Astrocyte (in vitro differentiated cells and primary cell): ENCODE measurements around the gene INSRR. TPM values are rescaled to one million over a fixed set of nuclear protein-coding genes. Genes with fewer than 3 reads are reported as not detected.

ENCODE experiments used
- DNase-seq: peaks from one replicate; pipeline ENCODE4 v3.0.0-alpha.2; 2010; ENCODE audit warnings: low read depth
- FAIRE-seq: peaks from 2 replicates; lab custom pipeline; 2011; peaks lifted over from hg19 to GRCh38; lab: Jason Lieb, UNC
- H2AFZ ChIP-seq: 2 replicates; pipeline ENCODE4 v1.6.0; 2012; ENCODE audit warnings: low read depth, low read length, inconsistent platforms
- H3K27ac ChIP-seq: 2 replicates; pipeline ENCODE4 v1.5.1; 2011; ENCODE audit warnings: low read depth, low read length, inconsistent platforms
- H3K27me3 ChIP-seq: 2 replicates; pipeline ENCODE4 v1.6.0; 2011; ENCODE audit warnings: low read length, inconsistent platforms; ENCODE audit not compliant: insufficient read depth
- H3K36me3 ChIP-seq: 2 replicates; pipeline ENCODE4 v1.5.1; 2011; ENCODE audit warnings: low read length, inconsistent platforms; ENCODE audit not compliant: insufficient read depth
- H3K4me1 ChIP-seq: 2 replicates; pipeline ENCODE4 v1.5.1; 2011; ENCODE audit warnings: low read length, inconsistent platforms; ENCODE audit not compliant: insufficient read depth
- H3K4me2 ChIP-seq: 2 replicates; pipeline ENCODE4 v1.6.0; 2012; ENCODE audit warnings: low read length, inconsistent platforms
- H3K4me3 ChIP-seq: 2 replicates; pipeline ENCODE4 v1.5.1; 2011; ENCODE audit warnings: low read depth, mild to moderate bottlenecking, low read length, inconsistent platforms; ENCODE audit not compliant: insufficient read depth
- H3K79me2 ChIP-seq: 2 replicates; pipeline ENCODE4 v1.6.0; 2012; ENCODE audit warnings: mild to moderate bottlenecking, low read length, inconsistent platforms; ENCODE audit not compliant: insufficient read depth
- H3K9ac ChIP-seq: 2 replicates; pipeline ENCODE4 v1.6.0; 2012; ENCODE audit warnings: mild to moderate bottlenecking, low read length, inconsistent platforms
- H3K9me3 ChIP-seq: 2 replicates; pipeline ENCODE4 v1.5.1; 2012; ENCODE audit warnings: low read depth, mild to moderate bottlenecking, low read length, inconsistent platforms; ENCODE audit not compliant: insufficient read depth
- H4K20me1 ChIP-seq: 2 replicates; pipeline ENCODE4 v1.6.0; 2012; ENCODE audit warnings: low read length, inconsistent platforms; ENCODE audit not compliant: insufficient read depth
- H3K27ac Mint-ChIP-seq: one replicate; pipeline ENCODE4 v1.8.0; 2021; ENCODE audit warnings: mild to moderate bottlenecking, mixed read lengths; ENCODE audit not compliant: unreplicated experiment
- H3K27me3 Mint-ChIP-seq: one replicate; pipeline ENCODE4 v1.8.0; 2021; ENCODE audit warnings: low read depth, mixed read lengths; ENCODE audit not compliant: unreplicated experiment
- H3K36me3 Mint-ChIP-seq: one replicate; pipeline ENCODE4 v1.8.0; 2021; ENCODE audit warnings: low read depth, mixed read lengths; ENCODE audit not compliant: unreplicated experiment
- H3K4me1 Mint-ChIP-seq: one replicate; pipeline ENCODE4 v1.8.0; 2021; ENCODE audit warnings: low read depth, mixed read lengths; ENCODE audit not compliant: unreplicated experiment
- H3K4me3 Mint-ChIP-seq: one replicate; pipeline ENCODE4 v1.8.0; 2021; ENCODE audit warnings: mild to moderate bottlenecking, moderate library complexity, mixed read lengths; ENCODE audit not compliant: unreplicated experiment
- H3K9me3 Mint-ChIP-seq: one replicate; pipeline ENCODE4 v1.8.0; 2021; ENCODE audit warnings: mild to moderate bottlenecking, mixed read lengths; ENCODE audit not compliant: unreplicated experiment
- CTCF ChIP-seq: IDR thresholded peaks from 2 replicates; pipeline ENCODE4 v1.5.1; 2011; ENCODE audit warnings: low read depth, mild to moderate bottlenecking, inconsistent platforms, low read length, moderate library complexity; ENCODE audit not compliant: insufficient read depth
- EZH2 ChIP-seq: IDR thresholded peaks from 2 replicates; pipeline ENCODE4 v1.6.1; 2012; ENCODE audit warnings: mild to moderate bottlenecking, low read length, inconsistent platforms; ENCODE audit not compliant: insufficient read depth
- total RNA-seq: library from RNA; stranded (reverse); gene quantifications from 2 replicates; pipeline ENCODE4 v1.2.1, GENCODE V29; 2021

INSRR gene
- total RNA-seq, 1 donor from 2014 or later = 0.05 TPM

DNA sequence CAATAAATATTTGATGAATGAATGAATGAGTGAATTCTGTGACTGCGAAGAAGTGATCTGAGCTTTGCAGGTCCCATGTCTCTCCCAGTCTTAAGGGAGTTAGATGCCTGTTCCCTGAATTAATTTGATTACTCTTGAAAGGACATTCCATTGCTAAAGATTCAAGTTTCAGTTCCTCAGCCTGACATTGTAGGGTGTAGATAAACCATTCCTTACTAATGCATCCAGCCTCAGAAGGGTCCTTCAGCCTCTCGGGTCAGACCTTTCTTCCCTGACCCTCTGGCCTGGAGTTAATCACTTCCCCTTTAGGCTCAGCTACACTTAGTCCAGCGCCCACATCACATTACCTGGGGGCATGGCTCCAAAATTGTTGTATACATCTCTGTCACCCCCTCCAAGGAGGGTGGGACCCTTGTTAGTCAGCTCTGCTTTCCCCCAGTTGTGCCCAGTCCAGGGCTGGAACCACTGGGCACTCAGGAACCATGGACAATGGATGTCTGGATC, 2.6 kb downstream of the INSRR start:
- Histone ChIP-seq H3K4me2 (no peak overlapping the region), H3K27ac (no peak overlapping the region), H3K4me3 (no peak overlapping the region), H3K9ac (no peak overlapping the region), H2AFZ (no peak overlapping the region), H3K27me3 (peaks cover 43% of the 10 kb centered on the region), H3K4me1 (peaks cover 16% of the 10 kb centered on the region), H4K20me1 (no peaks in the 10 kb centered on the region), H3K79me2 (no peaks in the 10 kb centered on the region), H3K9me3 (no peaks in the 10 kb centered on the region), H3K36me3 (no peaks in the 10 kb centered on the region)
- FAIRE-seq (no peak), DNase-seq (no peak)
- no peak overlapping the region for H3K27ac Mint-ChIP-seq
- peaks cover 5% of the 10 kb centered on the region for H3K9me3 Mint-ChIP-seq
- H3K4me1 Mint-ChIP-seq = peaks cover 7% of the 10 kb centered on the region
- peaks cover 2% of the 10 kb centered on the region for H3K36me3 Mint-ChIP-seq
- peaks cover 72% of the 10 kb centered on the region for H3K27me3 Mint-ChIP-seq
- no peak overlapping the region for H3K4me3 Mint-ChIP-seq
- TF ChIP-seq EZH2 (no peak), CTCF (no peak)

DNA sequence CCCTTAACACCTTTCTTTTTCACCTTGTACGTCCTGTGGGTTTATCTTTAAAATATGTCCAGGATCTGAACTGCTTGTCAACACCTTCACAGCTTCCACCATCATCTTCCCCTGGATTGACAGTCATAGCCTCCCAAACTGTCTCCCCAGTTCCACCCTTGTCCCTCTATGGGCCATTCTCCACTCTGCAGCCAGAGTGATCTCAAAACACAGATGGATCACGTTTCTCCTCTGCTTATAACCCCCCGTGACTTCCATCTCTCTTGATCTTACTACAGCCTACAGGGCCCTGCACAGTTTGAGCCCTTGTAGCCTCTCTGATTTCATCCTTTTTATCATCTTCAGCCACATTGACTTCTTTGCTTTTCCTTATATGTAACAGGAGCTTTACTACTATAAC, 4.3 kb downstream of the INSRR start:
- Mint-ChIP-seq H3K36me3 (peaks cover 2% of the 10 kb centered on the region), H3K4me3 (no peak overlapping the region), H3K27me3 (peaks cover 75% of the 10 kb centered on the region), H3K9me3 (peaks cover 5% of the 10 kb centered on the region), H3K27ac (no peak overlapping the region), H3K4me1 (peaks cover 4% of the 10 kb centered on the region)
- Histone ChIP-seq H3K79me2 (no peaks in the 10 kb centered on the region), H3K27ac (no peak overlapping the region), H4K20me1 (no peaks in the 10 kb centered on the region), H3K4me1 (peaks cover 8% of the 10 kb centered on the region), H3K27me3 (peaks cover 37% of the 10 kb centered on the region), H3K9me3 (no peaks in the 10 kb centered on the region), H3K9ac (no peak overlapping the region), H3K4me3 (no peak overlapping the region), H3K36me3 (no peaks in the 10 kb centered on the region), H3K4me2 (no peak overlapping the region), H2AFZ (no peak overlapping the region)
- no peak for FAIRE-seq
- no peak for TF ChIP-seq EZH2
- no peak for TF ChIP-seq CTCF
- DNase-seq = no peak

DNA sequence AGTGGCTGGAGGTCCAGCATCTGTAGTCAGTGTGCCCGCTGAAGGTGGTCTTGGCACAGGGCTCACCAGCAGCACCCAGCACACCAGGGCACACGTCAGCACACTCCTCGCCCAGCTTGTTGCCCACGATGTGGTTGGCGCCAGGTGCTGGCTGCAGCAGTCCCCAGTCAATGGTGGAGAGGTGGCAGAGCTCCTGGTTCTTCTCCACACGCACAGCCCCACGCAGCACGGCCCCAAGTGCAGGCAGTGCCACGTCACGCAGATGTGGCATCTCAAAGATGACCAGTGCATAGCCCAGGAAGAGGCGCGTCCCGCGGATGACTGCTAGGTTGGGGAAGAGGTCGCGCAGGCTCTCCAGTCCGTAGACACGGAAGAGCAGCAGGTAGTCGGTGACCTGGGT, 5.2 kb downstream of the INSRR start:
- Histone ChIP-seq H3K27ac (no peak overlapping the region), H3K79me2 (no peaks in the 10 kb centered on the region), H4K20me1 (no peaks in the 10 kb centered on the region), H3K36me3 (no peaks in the 10 kb centered on the region), H3K27me3 (peaks cover 37% of the 10 kb centered on the region), H3K9me3 (no peaks in the 10 kb centered on the region), H3K4me3 (no peak overlapping the region), H2AFZ (no peak overlapping the region), H3K9ac (no peak overlapping the region), H3K4me2 (no peak overlapping the region), H3K4me1 (no peaks in the 10 kb centered on the region)
- H3K4me1 Mint-ChIP-seq = peaks cover 3% of the 10 kb centered on the region
- H3K36me3 Mint-ChIP-seq = peaks cover 2% of the 10 kb centered on the region
- H3K27ac Mint-ChIP-seq = no peak overlapping the region
- DNase-seq (no peak), FAIRE-seq (no peak)
- H3K9me3 Mint-ChIP-seq = peaks cover 5% of the 10 kb centered on the region
- peaks cover 80% of the 10 kb centered on the region for H3K27me3 Mint-ChIP-seq
- no peak overlapping the region for H3K4me3 Mint-ChIP-seq
- no peak for TF ChIP-seq CTCF
- TF ChIP-seq EZH2 = no peak
